Caco-2 (cell line): ENCODE results near the gene LCOR. TPM values are rescaled to one million over a fixed set of nuclear protein-coding genes. Genes with fewer than 3 reads are reported as not detected.

Source experiments
- BruUV-seq: library from RNA; stranded (reverse); fragments of 400-500 nt; replicated peaks from 2 replicates; lab custom pipeline; 2021; lab: Mats Ljungman, UMichigan
- CTCF ChIA-PET: fragments of 300-600 bp; sonication (Branson Sonifier 250); formaldehyde crosslinking; loops from one replicate; lab custom pipeline; 2022; ENCODE audit warnings: antibody characterized with exemption; lab: Charles Lee
- POLR2A ChIA-PET: fragments of 300-600 bp; sonication (Branson Sonifier 250); formaldehyde crosslinking; loops from one replicate; lab custom pipeline; 2022; ENCODE audit warnings: antibody characterized with exemption; lab: Charles Lee
- DNase-seq, 2 experiments: peaks; one replicate each; pipeline versions ENCODE4 v3.0.0 to v3.0.0-alpha.2; 2020 to 2022
- H3K27me3 ChIP-seq: replicated peaks from 2 replicates; pipeline ENCODE4 v1.6.0; 2011; ENCODE audit warnings: low read length; ENCODE audit not compliant: control insufficient read depth, insufficient read depth
- H3K36me3 ChIP-seq: 2 replicates; pipeline ENCODE4 v1.5.1; 2011; ENCODE audit warnings: low read length; ENCODE audit not compliant: control insufficient read depth, insufficient read depth
- H3K4me1 ChIP-seq: fragments of 250-450 bp; sonication (Bioruptor Pico); 2 replicates; pipeline ENCODE4 v1.5.1; 2020; ENCODE audit warnings: mild to moderate bottlenecking
- H3K4me3 ChIP-seq: 2 replicates; pipeline ENCODE4 v1.5.1; 2011; ENCODE audit warnings: low read depth, mild to moderate bottlenecking, control low read depth, low read length
- H3K9me3 ChIP-seq: fragments of 250-450 bp; sonication (Bioruptor Pico); 2 replicates; pipeline ENCODE4 v1.5.1; 2020; ENCODE audit warnings: mild to moderate bottlenecking, moderate library complexity
- H3K27ac Mint-ChIP-seq: one replicate; pipeline ENCODE4 v1.8.0; 2022; ENCODE audit warnings: mixed read lengths; ENCODE audit not compliant: unreplicated experiment
- H3K27me3 Mint-ChIP-seq: one replicate; pipeline ENCODE4 v1.8.0; 2022; ENCODE audit warnings: mixed read lengths; ENCODE audit not compliant: insufficient read depth, unreplicated experiment
- H3K36me3 Mint-ChIP-seq: one replicate; pipeline ENCODE4 v1.8.0; 2022; ENCODE audit warnings: mild to moderate bottlenecking, mixed read lengths; ENCODE audit not compliant: insufficient read depth, unreplicated experiment
- H3K4me1 Mint-ChIP-seq: one replicate; pipeline ENCODE4 v1.8.0; 2022; ENCODE audit warnings: low read depth, mixed read lengths; ENCODE audit not compliant: unreplicated experiment
- H3K4me3 Mint-ChIP-seq: one replicate; pipeline ENCODE4 v1.8.0; 2022; ENCODE audit warnings: mild to moderate bottlenecking, moderate library complexity, mixed read lengths; ENCODE audit not compliant: unreplicated experiment
- H3K9me3 Mint-ChIP-seq: one replicate; pipeline ENCODE4 v1.8.0; 2022; ENCODE audit warnings: mixed read lengths; ENCODE audit not compliant: unreplicated experiment
- CTCF ChIP-seq, 2 experiments: fragments of 200-600 bp in 1 of 2; IDR thresholded peaks; 1 replicate in 1 of 2; 2 replicates in 1 of 2; pipeline versions ENCODE4 v1.5.1 to v1.8.0; 2011 to 2022; ENCODE audit warnings: antibody characterized with exemption in 1 of 2, control low read depth in 1 of 2, inconsistent platforms in 1 of 2, low read depth in 1 of 2, low read length in 1 of 2, mild to moderate bottlenecking in 1 of 2, moderate library complexity in 1 of 2; ENCODE audit not compliant: insufficient read depth in 1 of 2, severe bottlenecking in 1 of 2, unreplicated experiment in 1 of 2
- intact Hi-C: fragments of 100-400 bp; cut with micrococcal nuclease; formaldehyde crosslinking; loops from one replicate; pipeline ENCODE4 v1.10.0; 2022; ENCODE audit not compliant: unreplicated experiment
- total RNA-seq: library from RNA; stranded (reverse); gene quantifications from 2 replicates; pipeline ENCODE4 v1.2.3, GENCODE V29; 2022

LCOR gene
- total RNA-seq, 1 experiment from 2014 or later, result 51.8 TPM

- ChIA-PET CTCF (no interaction called here), POLR2A (no interaction called here)
- Mint-ChIP-seq H3K4me1 (peaks cover 14% of the 10 kb centered on the region), H3K27ac (no peak overlapping the region), H3K9me3 (peaks cover 2% of the 10 kb centered on the region), H3K4me3 (no peak overlapping the region), H3K36me3 (peaks cover 10% of the 10 kb centered on the region), H3K27me3 (no peaks in the 10 kb centered on the region)
- DNase-seq, result no peak
- intact Hi-C loops, result no loop called here
- Histone ChIP-seq H3K4me1 (peaks cover 5% of the 10 kb centered on the region), H3K27me3 (no peaks in the 10 kb centered on the region), H3K9me3 (no peaks in the 10 kb centered on the region), H3K4me3 (no peak overlapping the region), H3K36me3 (peaks cover 1% of the 10 kb centered on the region)
- no TSS peak for BruUV-seq
- TF ChIP-seq CTCF (IDR thresholded peaks at IDR 0.05; ENCODE audit: insufficient read depth in 1 of 2, low read depth in 1 of 2, low read length in 1 of 2, severe bottlenecking in 1 of 2, unreplicated experiment in 1 of 2), result no peak
Measured at GRCh38 chr10:96918214-96919002, 86.3 kb downstream of the LCOR start.

- no peaks in the 10 kb centered on the region for H3K27me3 Mint-ChIP-seq
- TF ChIP-seq CTCF (IDR thresholded peaks at IDR 0.05; ENCODE audit: insufficient read depth in 1 of 2, low read depth in 1 of 2, low read length in 1 of 2, severe bottlenecking in 1 of 2, unreplicated experiment in 1 of 2), result no peak
- peaks cover 14% of the 10 kb centered on the region for H3K4me1 Mint-ChIP-seq
- peaks cover 12% of the 10 kb centered on the region for H3K36me3 Mint-ChIP-seq
- H3K4me3 ChIP-seq, result no peak overlapping the region
- H3K4me1 ChIP-seq, result peaks cover 14% of the 10 kb centered on the region
- CTCF ChIA-PET, result no interaction called here
- peaks cover 2% of the 10 kb centered on the region; the same call in 1 of the 2 replicates for H3K36me3 ChIP-seq
- H3K27me3 ChIP-seq, result no peaks in the 10 kb centered on the region
- POLR2A ChIA-PET, result no interaction called here
- H3K9me3 Mint-ChIP-seq, result no peaks in the 10 kb centered on the region
- no peak overlapping the region for H3K4me3 Mint-ChIP-seq
- no peak overlapping the region for H3K27ac Mint-ChIP-seq
- intact Hi-C loops, result no loop called here
- DNase-seq, result no peak
- H3K9me3 ChIP-seq, result no peaks in the 10 kb centered on the region
- BruUV-seq, result no TSS peak
Measured at GRCh38 chr10:96919785-96920430, 87.8 kb downstream of the LCOR start.

- no peak for TF ChIP-seq CTCF (IDR thresholded peaks at IDR 0.05; ENCODE audit: insufficient read depth in 1 of 2, low read depth in 1 of 2, low read length in 1 of 2, severe bottlenecking in 1 of 2, unreplicated experiment in 1 of 2)
- CTCF ChIA-PET, result no interaction called here
- Histone ChIP-seq H3K36me3 (peaks cover 2% of the 10 kb centered on the region; the same call in 1 of the 2 replicates), H3K27me3 (no peaks in the 10 kb centered on the region), H3K4me1 (peaks cover 14% of the 10 kb centered on the region), H3K9me3 (no peaks in the 10 kb centered on the region), H3K4me3 (no peak overlapping the region)
- no peak overlapping the region for H3K27ac Mint-ChIP-seq
- peaks cover 14% of the 10 kb centered on the region for H3K4me1 Mint-ChIP-seq
- H3K36me3 Mint-ChIP-seq, result peaks cover 7% of the 10 kb centered on the region
- no peaks in the 10 kb centered on the region for H3K27me3 Mint-ChIP-seq
- intact Hi-C loops, result no loop called here
- no TSS peak for BruUV-seq
- no peak overlapping the region for H3K4me3 Mint-ChIP-seq
- POLR2A ChIA-PET, result no interaction called here
- no peak for DNase-seq
- H3K9me3 Mint-ChIP-seq, result no peaks in the 10 kb centered on the region
Measured at GRCh38 chr10:96921655-96922054, 89.6 kb downstream of the LCOR start.
